H9 (cell line): ENCODE measurements around the gene MYO5C. TPM values are rescaled to one million over a fixed set of nuclear protein-coding genes. Genes with fewer than 3 reads are reported as not detected.
A peak's percentile ranks its signal among the peaks of the same experiment; 100 is the strongest.

Experiments used
- DNase-seq: peaks from one replicate; pipeline ENCODE4 v3.0.0-alpha.2; 2017
- H2AFZ ChIP-seq: one replicate; pipeline ENCODE4 v1.6.1; 2013; ENCODE audit warnings: mild to moderate bottlenecking, low read length, control low read depth, moderate library complexity
- H2AK5ac ChIP-seq: 2 replicates; pipeline ENCODE4 v1.6.1; 2013; ENCODE audit warnings: low read length, control low read depth, mixed read lengths; ENCODE audit not compliant: insufficient read length
- H2BK120ac ChIP-seq: one replicate; pipeline ENCODE4 v1.6.1; 2013; ENCODE audit warnings: low read depth, mild to moderate bottlenecking, low read length, control low read depth, inconsistent platforms; ENCODE audit not compliant: poor library complexity, severe bottlenecking
- H2BK12ac ChIP-seq: 2 replicates; pipeline ENCODE4 v1.6.1; 2013; ENCODE audit warnings: low read length, control low read depth, mixed read lengths, low read depth; ENCODE audit not compliant: insufficient read length
- H2BK15ac ChIP-seq: 2 replicates; pipeline ENCODE4 v1.6.1; 2013; ENCODE audit warnings: low read depth, low read length, control low read depth
- H2BK20ac ChIP-seq: one replicate; pipeline ENCODE4 v1.6.1; 2013; ENCODE audit warnings: low read depth, mild to moderate bottlenecking, low read length, control low read depth, inconsistent platforms; ENCODE audit not compliant: poor library complexity, severe bottlenecking
- H2BK5ac ChIP-seq: 2 replicates; pipeline ENCODE4 v1.6.1; 2013; ENCODE audit warnings: low read length, control low read depth, mixed read lengths; ENCODE audit not compliant: insufficient read length
- H3K14ac ChIP-seq: 2 replicates; pipeline ENCODE4 v1.6.1; 2013; ENCODE audit warnings: low read length, control low read depth; ENCODE audit not compliant: insufficient read depth
- H3K18ac ChIP-seq: 2 replicates; pipeline ENCODE4 v1.6.1; 2013; ENCODE audit warnings: low read depth, mild to moderate bottlenecking, mixed read lengths, low read length, control low read depth; ENCODE audit not compliant: insufficient read length
- H3K23ac ChIP-seq: 2 replicates; pipeline ENCODE4 v1.6.1; 2013; ENCODE audit warnings: low read length, control low read depth, mixed read lengths, low read depth; ENCODE audit not compliant: insufficient read length
- H3K23me2 ChIP-seq: 2 replicates; pipeline ENCODE4 v1.6.1; 2013; ENCODE audit warnings: low read depth, mild to moderate bottlenecking, mixed read lengths, low read length, control low read depth; ENCODE audit not compliant: insufficient read length, poor library complexity, severe bottlenecking
- H3K27ac ChIP-seq: 2 replicates; pipeline ENCODE4 v1.5.1; 2013; ENCODE audit warnings: low read length, control low read depth, mixed read lengths, low read depth; ENCODE audit not compliant: insufficient read length
- H3K27me3 ChIP-seq: 2 replicates; pipeline ENCODE4 v1.6.1; 2013; ENCODE audit warnings: low read length, control low read depth, inconsistent platforms; ENCODE audit not compliant: insufficient read depth
- H3K4ac ChIP-seq: 2 replicates; pipeline ENCODE4 v1.6.1; 2013; ENCODE audit warnings: low read depth, mild to moderate bottlenecking, control low read depth, inconsistent platforms, low read length, moderate library complexity
- H3K4me1 ChIP-seq: 2 replicates; pipeline ENCODE4 v1.6.1; 2013; ENCODE audit warnings: low read length, control low read depth, inconsistent platforms; ENCODE audit not compliant: insufficient read depth
- H3K4me2 ChIP-seq: 2 replicates; pipeline ENCODE4 v1.6.1; 2013; ENCODE audit warnings: low read length, control low read depth, mixed read lengths; ENCODE audit not compliant: insufficient read length, insufficient read depth
- H3K56ac ChIP-seq: 2 replicates; pipeline ENCODE4 v1.6.1; 2013; ENCODE audit warnings: low read depth, mild to moderate bottlenecking, mixed read lengths, low read length, control low read depth; ENCODE audit not compliant: insufficient read length
- H3K79me1 ChIP-seq: 2 replicates; pipeline ENCODE4 v1.6.1; 2013; ENCODE audit warnings: low read depth, mild to moderate bottlenecking, moderate library complexity, low read length, control low read depth, inconsistent platforms; ENCODE audit not compliant: insufficient read depth, poor library complexity, severe bottlenecking
- H3K79me2 ChIP-seq: 2 replicates; pipeline ENCODE4 v1.6.1; 2013; ENCODE audit warnings: low read length, control low read depth, inconsistent platforms; ENCODE audit not compliant: insufficient read depth
- H3K9ac ChIP-seq: 2 replicates; pipeline ENCODE4 v1.6.1; 2013; ENCODE audit warnings: low read length, control low read depth, mixed read lengths; ENCODE audit not compliant: insufficient read length; ENCODE audit errors: extremely low read depth
- H3K9me3 ChIP-seq: one replicate; pipeline ENCODE4 v1.6.1; 2013; ENCODE audit warnings: low read depth, low read length, inconsistent platforms; ENCODE audit not compliant: control insufficient read depth
- H3T11ph ChIP-seq: one replicate; pipeline ENCODE4 v1.6.1; 2013; ENCODE audit warnings: mild to moderate bottlenecking, low read length, control low read depth, inconsistent platforms
- H4K20me1 ChIP-seq: one replicate; pipeline ENCODE4 v1.6.1; 2013; ENCODE audit not compliant: control insufficient read depth, insufficient read length, insufficient read depth
- H4K5ac ChIP-seq: 2 replicates; pipeline ENCODE4 v1.6.1; 2013; ENCODE audit warnings: low read depth, mild to moderate bottlenecking, mixed read lengths, low read length, control low read depth; ENCODE audit not compliant: insufficient read length
- H4K8ac ChIP-seq: replicated peaks from 2 replicates; pipeline ENCODE4 v1.6.1; 2013; ENCODE audit warnings: low read length, control low read depth, mixed read lengths, low read depth; ENCODE audit not compliant: insufficient read length
- H4K91ac ChIP-seq: 2 replicates; pipeline ENCODE4 v1.6.1; 2013; ENCODE audit warnings: low read depth, mild to moderate bottlenecking, moderate library complexity, mixed read lengths, low read length, control low read depth; ENCODE audit not compliant: insufficient read length
- H3K27ac Mint-ChIP-seq, 3 experiments: 2 replicates in 2 of 3; 3 replicates in 1 of 3; pipeline ENCODE4 v1.8.0; 2020 to 2021; ENCODE audit warnings: mixed read lengths in 3 of 3, mild to moderate bottlenecking in 1 of 3, moderate library complexity in 1 of 3
- H3K27me3 Mint-ChIP-seq: 2 replicates; pipeline ENCODE4 v1.8.0; 2021; ENCODE audit warnings: low read depth, mild to moderate bottlenecking, moderate library complexity, mixed read lengths
- H3K36me3 Mint-ChIP-seq, 3 experiments: 2 replicates in 2 of 3; 3 replicates in 1 of 3; pipeline ENCODE4 v1.8.0; 2020 to 2021; ENCODE audit warnings: low read depth in 3 of 3, mixed read lengths in 3 of 3; ENCODE audit not compliant: insufficient read depth in 1 of 3
- H3K4me1 Mint-ChIP-seq, 2 experiments: 2 replicates each; pipeline ENCODE4 v1.8.0; 2020; ENCODE audit warnings: mixed read lengths in 2 of 2
- H3K4me3 Mint-ChIP-seq, 2 experiments: 2 replicates in 1 of 2; 3 replicates in 1 of 2; pipeline ENCODE4 v1.8.0; 2020 to 2021; ENCODE audit warnings: mild to moderate bottlenecking in 2 of 2, mixed read lengths in 2 of 2, moderate library complexity in 1 of 2
- H3K9me3 Mint-ChIP-seq, 2 experiments: 2 replicates in 1 of 2; 3 replicates in 1 of 2; pipeline ENCODE4 v1.8.0; 2020; ENCODE audit warnings: mild to moderate bottlenecking in 2 of 2, mixed read lengths in 2 of 2, moderate library complexity in 1 of 2
- WGBS: extraction: QIAGEN DNeasy Blood & Tissue Kit; methylation state at CpG from one replicate; pipeline ENCODE4 v1.1.7; 2013; ENCODE audit warnings: missing lambda C conversion rate, low lambda C conversion rate, mixed read lengths; ENCODE audit not compliant: insufficient read length; ENCODE audit errors: extremely low coverage; 5-methylcytosine and 5-hydroxymethylcytosine counted together
- total RNA-seq: library from RNA; stranded (reverse); gene quantifications from 2 replicates; pipeline ENCODE4 v1.2.1, GENCODE V29; 2021
- TF ChIP-seq, protein P1 (sequence below): fragments of 200-600 bp; sonication (generic); conservative IDR thresholded peaks from 3 replicates; pipeline ENCODE4 v1.8.0; 2021; ENCODE audit warnings: antibody characterized with exemption, mild to moderate bottlenecking

The MYO5C gene
- total RNA-seq, 1 experiment from 2014 or later, result 22.2 TPM

DNA sequence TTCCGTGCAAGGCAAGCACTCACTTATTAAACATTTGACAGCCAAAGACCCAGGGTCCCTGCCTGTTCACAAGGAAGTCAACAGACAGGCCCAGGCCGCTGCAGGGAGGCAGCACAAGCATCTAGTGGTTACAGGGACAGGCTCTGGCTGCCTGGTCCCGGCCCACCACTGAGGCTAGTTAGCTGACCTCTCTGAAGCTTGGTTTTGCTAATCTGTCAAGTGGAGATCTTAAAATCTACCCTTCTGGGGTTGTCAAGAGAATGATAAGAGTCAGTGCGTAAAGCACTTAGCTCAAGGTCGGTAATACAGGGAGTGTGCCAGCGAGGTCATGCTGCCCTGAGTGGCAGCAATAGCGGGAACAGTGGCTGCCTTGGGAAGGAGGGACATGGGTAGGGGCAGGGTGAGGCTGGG is 110.4 kb downstream of the MYO5C start:
- Histone ChIP-seq H3K23me2 (peaks cover 5% of the 10 kb centered on the region), H3K14ac (no peak overlapping the region), H3K27ac (no peak overlapping the region), H3K4me2 (no peak overlapping the region), H3K27me3 (no peaks in the 10 kb centered on the region; the same call in 1 of the 2 replicates), H2BK15ac (no peak overlapping the region), H3K18ac (no peak overlapping the region), H4K91ac (no peak overlapping the region), H4K8ac (no peak overlapping the region), H3K4me1 (no peaks in the 10 kb centered on the region), H3K4ac (no peak overlapping the region), H2BK120ac (no peak overlapping the region), H3K23ac (no peak overlapping the region), H4K5ac (no peak overlapping the region), H3K56ac (no peak overlapping the region), H2BK12ac (no peak overlapping the region), H3K9ac (no peak overlapping the region), H3T11ph (no peak overlapping the region), H4K20me1 (no peaks in the 10 kb centered on the region), H3K79me2 (no peaks in the 10 kb centered on the region), H3K9me3 (no peaks in the 10 kb centered on the region), H2AK5ac (no peak overlapping the region), H2BK20ac (no peak overlapping the region), H2AFZ (no peak overlapping the region), H3K79me1 (no peaks in the 10 kb centered on the region), H2BK5ac (no peak overlapping the region)
- no CpG with 5 or more reads among the region's 7 CpGs for WGBS
- TF ChIP-seq, protein P1, sequence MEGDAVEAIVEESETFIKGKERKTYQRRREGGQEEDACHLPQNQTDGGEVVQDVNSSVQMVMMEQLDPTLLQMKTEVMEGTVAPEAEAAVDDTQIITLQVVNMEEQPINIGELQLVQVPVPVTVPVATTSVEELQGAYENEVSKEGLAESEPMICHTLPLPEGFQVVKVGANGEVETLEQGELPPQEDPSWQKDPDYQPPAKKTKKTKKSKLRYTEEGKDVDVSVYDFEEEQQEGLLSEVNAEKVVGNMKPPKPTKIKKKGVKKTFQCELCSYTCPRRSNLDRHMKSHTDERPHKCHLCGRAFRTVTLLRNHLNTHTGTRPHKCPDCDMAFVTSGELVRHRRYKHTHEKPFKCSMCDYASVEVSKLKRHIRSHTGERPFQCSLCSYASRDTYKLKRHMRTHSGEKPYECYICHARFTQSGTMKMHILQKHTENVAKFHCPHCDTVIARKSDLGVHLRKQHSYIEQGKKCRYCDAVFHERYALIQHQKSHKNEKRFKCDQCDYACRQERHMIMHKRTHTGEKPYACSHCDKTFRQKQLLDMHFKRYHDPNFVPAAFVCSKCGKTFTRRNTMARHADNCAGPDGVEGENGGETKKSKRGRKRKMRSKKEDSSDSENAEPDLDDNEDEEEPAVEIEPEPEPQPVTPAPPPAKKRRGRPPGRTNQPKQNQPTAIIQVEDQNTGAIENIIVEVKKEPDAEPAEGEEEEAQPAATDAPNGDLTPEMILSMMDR, result no peak
- H3K4me3 Mint-ChIP-seq, result no peak overlapping the region
- peak overlapping the region in 1 of 3 experiments; percentile 49; a peak in 1 of 7 replicates for H3K27ac Mint-ChIP-seq
- DNase-seq, result no peak
- no peaks in the 10 kb centered on the region for H3K9me3 Mint-ChIP-seq
- H3K4me1 Mint-ChIP-seq, result peaks cover 7 to 8% of the 10 kb centered on the region in 2 experiments
- H3K36me3 Mint-ChIP-seq, result no peaks in the 10 kb centered on the region; a peak in 1 of 7 replicates
- peaks cover 19% of the 10 kb centered on the region for H3K27me3 Mint-ChIP-seq
